Muscle of arm (tissue), 12 donors: ENCODE results near the gene KRTAP1-3. TPM values are rescaled to one million over a fixed set of nuclear protein-coding genes. Genes with fewer than 3 reads are reported as not detected.
"Not testable (repeated sequence)": the region's sequence is repeated elsewhere in the genome, so short reads cannot be mapped to it uniquely, and the experiment has no call there.

Experiments used
- DNase-seq: peaks from one replicate; pipeline ENCODE4 v3.0.0-alpha.2; 2013
- polyA plus RNA-seq, 12 donors: library from polyadenylated mRNA; unstranded; fragments of 120-200 nt; gene quantifications; one replicate each; pipeline ENCODE4 v1.2.1, GENCODE V29; 2013; ENCODE audit not compliant: insufficient read length in 12 of 12

Gene KRTAP1-3
- polyA plus RNA-seq, 12 donors, result not detected

DNA sequence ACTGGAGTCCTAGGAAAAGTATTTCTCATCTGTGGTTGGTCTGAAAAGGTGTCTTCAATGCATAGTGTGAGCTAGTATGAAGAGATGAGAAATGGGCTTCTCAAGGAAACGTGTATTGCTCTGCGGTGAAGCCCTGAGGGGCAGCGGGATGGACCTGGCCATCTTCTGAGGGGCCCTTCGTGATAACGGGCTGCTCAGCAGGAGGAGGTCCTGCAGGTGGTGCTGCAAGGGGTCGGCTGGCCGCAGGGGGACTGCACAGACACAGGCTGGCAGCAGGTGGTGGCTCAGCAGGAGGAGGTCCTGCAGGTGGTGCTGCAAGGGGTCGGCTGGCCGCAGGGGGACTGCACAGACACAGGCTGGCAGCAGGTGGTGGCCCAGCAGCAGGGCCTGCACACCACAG is 19.9 kb upstream of the KRTAP1-3 start:
- not testable (repeated sequence) for DNase-seq

DNA sequence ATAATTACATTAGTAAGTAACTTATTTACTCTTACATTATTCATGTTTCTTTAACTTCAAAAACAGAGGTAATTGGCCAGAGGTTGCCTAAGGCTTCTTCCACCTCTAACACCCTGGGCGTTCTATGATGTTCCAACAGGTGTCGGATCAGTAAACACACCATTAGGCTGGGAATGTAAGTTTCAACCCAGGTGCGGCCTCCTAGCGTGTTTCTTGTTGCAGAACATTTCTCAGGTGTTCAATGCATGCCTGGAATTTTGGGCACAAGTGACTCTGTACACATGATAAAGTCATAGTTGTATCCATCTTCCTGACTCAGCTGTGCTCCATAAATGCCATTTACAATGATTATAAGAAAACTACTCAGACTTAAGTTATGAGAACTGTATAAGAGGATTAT is 19.4 kb upstream of the KRTAP1-3 start:
- DNase-seq, result no peak

DNA sequence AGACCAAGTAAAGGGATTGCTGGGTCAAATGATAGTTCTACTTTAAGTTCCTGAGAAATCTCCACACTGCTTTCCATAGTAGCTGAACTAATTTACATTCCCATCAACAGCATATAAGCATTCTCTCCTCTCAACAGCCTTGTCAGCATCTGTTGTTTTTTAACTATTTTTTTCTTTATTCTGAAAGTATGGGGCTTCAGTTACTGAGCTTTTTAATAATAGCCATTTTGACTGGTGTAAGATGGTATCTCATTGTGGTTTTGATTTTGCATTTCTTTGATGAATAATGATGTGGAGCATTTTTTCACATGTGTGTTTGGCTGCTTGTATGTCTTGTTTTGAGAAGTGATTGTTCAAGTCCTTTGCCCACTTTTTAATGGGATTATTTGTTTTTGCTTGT is 17.9 kb upstream of the KRTAP1-3 start:
- DNase-seq, result no peak

DNA sequence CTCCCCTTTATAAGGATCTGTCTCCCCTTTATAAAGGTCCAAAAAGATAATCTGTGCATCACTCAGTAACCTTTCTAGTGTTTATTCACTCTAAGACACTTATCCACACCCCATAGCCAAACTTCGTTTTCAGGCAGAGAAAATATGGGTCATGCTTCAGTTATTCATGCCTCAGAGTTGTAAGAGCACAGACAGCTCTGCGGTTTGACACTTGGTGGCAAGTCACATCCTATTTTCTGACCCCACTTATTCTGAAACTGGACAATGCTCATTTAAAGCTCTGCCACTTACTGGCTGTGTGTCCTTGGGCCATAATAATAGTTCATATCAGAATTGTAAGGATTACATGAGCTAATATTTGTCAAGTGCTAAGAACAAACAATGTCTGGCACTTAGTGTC is 14.4 kb upstream of the KRTAP1-3 start:
- no peak for DNase-seq

DNA sequence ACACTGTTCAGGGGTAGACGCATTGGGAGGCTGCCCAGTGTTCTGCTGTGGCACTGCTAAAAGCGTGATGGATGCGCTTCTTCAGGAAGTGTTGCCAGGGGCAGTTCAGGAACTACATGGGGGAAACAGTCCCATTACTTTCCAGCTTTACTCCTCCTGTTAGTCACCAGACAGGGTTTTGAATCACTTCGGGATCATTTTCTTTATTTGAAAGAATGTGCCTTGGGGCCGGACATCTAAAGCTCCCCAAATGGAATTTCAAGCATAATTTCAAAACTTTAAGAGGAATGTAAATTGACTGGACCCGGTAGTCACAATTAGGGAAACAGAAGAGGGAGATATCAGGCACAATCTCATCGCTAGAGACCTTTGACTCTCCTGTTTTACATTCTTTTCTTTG is 13.8 kb upstream of the KRTAP1-3 start:
- DNase-seq, result no peak

DNA sequence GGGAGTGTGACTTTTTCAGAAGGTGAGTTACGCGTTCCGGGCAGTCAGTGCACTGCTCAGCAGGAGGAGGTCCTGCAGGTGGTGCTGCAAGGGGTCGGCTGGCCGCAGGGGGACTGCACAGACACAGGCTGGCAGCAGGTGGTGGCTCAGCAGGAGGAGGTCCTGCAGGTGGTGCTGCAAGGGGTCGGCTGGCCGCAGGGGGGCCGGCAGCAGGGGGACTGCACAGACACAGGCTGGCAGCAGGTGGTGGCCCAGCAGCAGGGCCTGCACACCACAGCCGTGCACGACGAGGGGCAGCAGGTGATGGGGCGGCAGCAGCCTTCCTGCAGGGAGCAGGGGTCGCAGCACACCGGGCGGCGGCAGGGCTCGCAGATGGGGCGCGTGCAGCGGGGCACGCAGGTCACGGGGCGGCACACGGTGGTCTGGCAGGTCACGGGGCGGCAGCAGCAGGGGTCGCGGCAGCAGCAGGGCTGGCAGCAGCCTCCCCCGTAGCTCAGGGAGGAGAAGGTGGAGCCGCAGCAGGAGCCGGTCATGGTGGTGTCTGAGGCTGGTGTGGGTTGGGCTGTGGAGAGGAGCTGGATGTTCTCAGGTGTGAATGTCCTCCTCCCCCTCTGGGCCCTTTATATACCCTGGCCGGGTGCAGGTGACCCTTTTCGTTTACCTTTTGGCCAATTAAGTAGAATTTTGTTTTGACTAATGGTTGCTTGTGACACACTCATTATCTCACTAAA is 12.2 kb upstream of the KRTAP1-3 start, which contains the start of gene KRTAP2-1:
Gene KRTAP2-1, minus strand, starts transcription at position 582 of the 731 bp plus-strand sequence. Its CDS starts 49 bp downstream, at position 533.
- not testable (repeated sequence) for DNase-seq

DNA sequence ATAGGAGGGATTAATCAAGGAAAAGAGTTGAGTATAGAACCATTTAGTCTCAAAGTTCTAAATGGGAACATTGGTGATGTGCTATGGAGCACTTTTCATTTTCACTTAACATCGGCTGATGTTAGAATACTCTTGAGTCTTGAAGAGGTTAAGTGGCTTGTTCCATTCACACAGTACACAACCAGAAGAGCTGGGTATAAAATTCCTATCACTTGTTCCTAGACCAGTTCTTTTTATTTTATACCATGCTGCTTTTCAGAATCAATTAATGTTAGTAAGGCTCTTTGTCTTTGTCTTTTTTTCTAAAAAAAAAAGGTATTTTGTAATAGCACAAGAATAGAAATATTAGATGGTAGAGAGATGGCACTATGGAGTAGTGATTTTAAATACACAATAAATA is 8.3 kb upstream of the KRTAP1-3 start:
- no peak for DNase-seq

DNA sequence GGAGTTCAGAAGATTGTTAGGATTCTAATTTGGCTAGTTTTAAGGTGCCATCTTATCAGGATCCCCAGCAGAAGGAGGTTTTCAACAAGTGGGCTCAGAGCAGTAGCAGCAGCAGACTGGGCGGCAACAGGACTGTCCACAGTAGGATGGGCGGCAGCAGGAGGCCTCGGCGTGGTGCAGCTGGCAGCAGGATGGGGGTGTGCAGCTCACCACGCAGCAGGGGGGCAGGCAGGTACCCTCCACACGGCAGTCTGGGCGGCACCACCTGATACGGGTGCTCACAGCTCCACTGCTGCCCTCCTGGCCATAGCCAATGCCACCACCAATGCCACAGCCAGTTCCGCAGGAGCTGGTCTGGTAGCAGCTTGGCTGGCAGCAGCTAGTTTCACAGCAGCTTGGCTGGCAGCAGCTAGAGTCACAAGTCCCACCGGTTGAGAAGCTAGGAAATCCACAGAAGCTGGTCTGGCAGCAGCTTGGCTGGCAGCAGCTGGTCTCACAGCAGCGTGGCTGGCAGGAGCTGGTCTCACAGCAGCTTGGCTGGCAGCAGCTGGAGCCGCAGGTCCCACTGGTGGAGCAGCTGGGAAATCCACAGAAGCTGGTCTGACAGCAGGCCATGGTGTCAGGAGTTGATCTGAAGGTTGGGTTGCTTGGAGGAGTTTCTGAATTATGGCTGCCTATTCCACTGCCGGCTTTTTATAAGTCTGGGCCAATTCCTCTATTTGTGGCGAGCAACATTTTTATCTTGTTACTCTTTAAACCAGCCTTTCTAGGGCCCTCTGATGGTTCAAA is 6.3 kb upstream of the KRTAP1-3 start, which contains the start of gene KRTAP1-1:
Gene KRTAP1-1, minus strand, starts transcription at position 668 of the 789 bp plus-strand sequence. Its CDS starts 53 bp downstream, at position 615.
- peak; percentile 10 for DNase-seq

DNA sequence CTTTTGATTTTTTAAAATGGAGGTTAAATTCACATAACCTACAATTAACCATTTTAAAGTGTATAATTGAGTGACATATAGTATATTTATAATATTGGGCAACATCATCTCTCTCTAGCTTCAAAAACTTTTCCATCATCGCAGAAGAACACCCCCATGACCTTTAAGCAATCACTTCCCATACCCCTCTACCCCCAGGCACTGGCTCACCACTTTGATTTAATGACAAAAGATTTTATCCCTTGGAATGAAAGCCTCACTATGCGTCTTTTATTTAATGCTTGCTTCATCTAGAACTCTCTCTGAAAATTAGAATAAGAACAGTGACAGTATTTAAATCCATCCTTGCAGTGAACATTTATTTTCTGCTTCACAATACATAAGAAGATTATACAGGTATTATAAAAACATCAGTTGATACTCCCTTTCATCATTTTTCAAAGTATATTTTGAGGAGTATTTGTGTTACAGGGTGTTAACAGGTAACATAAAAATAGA is 3.2 kb upstream of the KRTAP1-3 start:
- DNase-seq, result no peak

DNA sequence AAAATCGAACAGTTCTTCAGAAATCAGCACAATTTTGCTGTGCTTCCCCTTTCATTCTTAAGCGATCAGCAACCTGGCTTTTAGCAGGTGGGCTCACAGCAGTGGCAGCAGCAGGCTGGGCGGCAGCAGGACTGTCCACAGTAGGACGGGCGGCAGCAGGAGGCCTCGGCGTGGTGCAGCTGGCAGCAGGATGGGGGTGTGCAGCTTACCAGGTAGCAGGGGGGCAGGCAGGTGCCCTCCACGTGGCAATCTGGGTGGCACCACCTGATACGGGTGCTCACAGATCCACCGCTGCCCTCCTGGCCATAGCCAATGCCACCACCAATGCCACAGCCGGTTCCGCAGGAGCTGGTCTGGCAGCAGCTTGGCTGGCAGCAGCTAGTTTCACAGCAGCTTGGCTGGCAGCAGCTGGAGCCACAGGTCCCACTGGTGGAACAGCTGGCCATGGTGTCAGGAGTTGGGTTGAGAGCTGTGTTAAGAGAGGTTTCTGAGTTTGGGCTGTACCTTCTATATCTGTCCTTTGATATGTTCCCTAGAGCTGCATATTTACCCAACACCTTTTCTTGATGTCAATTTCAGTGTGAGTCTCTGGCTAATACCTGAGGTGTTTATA is 4.9 kb downstream of the KRTAP1-3 start, which contains the start of gene KRTAP1-4:
Gene KRTAP1-4, minus strand, starts transcription at position 563 of the 613 bp plus-strand sequence. Its CDS starts 117 bp downstream, at position 446.
- no peak for DNase-seq

DNA sequence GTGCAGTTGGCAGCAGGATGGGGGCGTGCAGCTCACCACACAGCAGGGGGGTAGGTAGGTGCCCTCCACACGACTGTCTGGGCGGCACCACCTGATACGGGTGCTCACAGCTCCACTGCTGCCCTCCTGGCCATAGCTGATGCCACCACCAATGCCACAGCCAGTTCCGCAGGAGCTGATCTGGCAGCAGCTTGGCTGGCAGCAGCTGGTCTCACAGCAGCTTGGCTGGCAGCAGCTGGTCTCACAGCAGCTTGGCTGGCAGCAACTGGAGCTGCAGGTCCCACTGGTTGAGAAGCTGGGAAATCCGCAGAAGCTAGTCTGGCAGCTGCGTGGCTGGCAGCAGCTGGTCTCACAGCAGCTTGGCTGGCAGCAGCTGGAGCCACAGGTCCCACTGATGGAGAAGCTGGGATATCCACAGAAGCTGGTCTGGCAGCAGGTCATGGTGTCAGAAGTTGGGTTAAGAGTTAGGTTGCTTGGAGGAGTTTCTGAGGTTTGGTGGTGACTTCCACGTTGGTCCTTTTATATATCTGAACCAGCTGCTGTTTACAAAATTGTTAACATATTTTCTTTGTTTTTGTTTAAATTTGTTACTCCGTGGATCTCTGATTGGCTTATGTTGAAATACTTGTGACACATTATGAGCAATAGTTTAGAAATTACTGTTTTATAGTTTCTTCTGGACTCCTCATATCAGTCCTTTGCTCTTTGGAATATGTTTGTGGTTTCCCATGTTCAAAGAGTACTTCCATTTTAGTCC is 7.8 kb downstream of the KRTAP1-3 start, which contains the start of gene KRTAP1-5:
Gene KRTAP1-5, minus strand, starts transcription at position 494 of the 757 bp plus-strand sequence. Its CDS starts 53 bp downstream, at position 441.
- no peak for DNase-seq

DNA sequence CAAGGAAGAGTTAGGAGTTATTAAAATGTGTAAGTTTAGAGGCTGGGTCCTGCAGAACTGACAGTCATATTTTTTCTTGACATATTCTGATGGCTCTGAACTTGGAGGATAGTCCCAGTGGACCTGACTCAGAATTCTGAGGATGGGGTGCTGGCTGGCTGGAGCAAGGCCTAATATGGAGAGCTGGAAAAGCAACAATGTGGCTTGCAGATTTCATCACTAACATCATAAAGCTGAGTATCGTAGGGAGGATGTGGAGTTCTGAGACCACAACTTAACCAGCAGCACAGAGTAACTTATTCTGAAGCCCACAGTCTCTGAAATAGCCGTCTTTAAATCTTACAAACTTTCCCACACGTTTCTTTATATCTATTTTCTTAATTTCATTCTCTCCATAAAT is 10.0 kb downstream of the KRTAP1-3 start:
- DNase-seq, result no peak

DNA sequence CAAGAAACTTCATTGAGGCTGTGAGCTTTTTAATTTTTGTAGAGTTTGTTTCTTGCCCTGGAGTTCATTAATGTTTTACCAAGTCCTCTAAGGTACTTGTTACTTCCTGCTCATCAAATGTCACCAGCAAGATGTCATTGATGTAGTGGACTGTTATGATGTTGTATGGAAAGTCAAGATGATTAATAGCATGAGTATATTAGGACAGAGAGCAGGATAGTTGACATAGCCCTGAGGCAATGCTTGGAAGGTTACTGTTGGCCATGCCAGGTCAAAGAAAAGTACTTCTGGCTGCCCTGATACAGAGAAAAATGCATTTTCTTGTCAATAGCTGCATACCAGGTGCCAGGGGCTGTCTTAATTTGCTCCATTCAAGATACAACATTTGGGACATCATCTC is 14.3 kb downstream of the KRTAP1-3 start:
- DNase-seq, result no peak

DNA sequence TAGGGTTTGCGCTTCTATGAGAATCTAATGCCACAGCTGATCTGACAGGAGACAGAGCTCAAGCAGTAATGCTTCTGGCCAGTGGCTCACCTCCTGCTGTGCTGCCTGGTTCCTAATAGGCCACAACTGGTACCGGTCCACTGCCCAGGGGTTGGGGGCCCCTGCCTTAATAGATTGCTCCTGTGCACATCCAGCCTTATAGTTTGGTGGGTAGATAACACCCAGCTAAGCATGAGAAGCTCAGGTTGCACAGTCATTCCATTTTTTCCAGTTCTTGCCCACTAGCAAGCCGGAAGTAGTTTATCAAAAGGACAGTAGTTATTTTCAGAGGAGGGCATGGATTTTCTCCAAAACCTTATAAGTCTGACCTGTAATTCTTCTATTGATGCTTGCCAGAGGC is 15.3 kb downstream of the KRTAP1-3 start:
- DNase-seq, result no peak

DNA sequence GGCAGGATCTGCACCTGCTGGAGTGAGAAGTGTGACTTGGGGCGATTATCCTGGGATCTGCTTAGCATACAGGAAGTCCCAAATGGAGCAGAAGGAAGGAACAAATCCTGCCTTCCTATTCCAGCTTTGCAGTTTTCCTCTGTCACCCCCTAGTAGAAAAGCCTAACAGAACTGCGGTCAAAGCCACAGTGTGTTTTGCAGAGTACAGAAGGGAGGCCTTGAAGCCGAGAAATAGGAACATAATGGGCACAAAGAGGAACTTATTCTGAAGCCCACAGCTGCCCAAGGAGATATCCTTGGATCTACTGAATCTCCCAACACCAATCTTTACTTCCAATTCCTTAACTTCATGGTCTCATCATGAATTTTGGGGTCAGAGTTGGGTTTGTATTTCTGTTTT is 16.1 kb downstream of the KRTAP1-3 start:
- no peak for DNase-seq

DNA sequence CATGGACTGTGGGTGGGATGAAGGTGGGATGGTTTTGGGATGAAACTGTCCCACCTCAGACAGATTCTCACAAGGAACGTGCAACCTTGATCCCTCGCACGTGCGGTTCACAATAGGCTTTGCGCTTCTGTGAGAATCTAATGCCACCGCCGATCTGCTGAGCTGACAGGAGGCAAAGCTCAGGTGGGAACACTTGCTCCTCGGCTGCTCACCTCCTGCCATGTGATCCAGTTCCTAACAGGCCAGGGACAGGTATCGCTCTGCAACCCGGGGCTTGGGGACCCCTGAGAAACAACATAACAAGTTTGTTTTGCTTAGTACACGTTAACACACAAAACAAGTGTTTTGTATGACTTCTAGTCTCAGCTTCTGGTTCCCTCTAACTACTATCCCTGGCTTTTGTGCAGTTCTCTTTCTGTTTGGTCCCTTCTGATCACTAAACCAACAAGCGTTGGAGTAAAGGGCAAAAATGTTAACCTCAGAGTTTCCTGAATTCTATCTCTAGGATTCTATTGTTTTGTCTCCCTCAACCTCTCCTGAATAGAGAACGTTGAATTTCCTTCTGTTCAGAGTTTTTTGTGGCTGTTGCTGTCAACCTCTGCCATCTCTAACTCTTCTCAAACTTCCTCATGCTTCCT is 18.0 kb downstream of the KRTAP1-3 start:
- no peak for DNase-seq

DNA sequence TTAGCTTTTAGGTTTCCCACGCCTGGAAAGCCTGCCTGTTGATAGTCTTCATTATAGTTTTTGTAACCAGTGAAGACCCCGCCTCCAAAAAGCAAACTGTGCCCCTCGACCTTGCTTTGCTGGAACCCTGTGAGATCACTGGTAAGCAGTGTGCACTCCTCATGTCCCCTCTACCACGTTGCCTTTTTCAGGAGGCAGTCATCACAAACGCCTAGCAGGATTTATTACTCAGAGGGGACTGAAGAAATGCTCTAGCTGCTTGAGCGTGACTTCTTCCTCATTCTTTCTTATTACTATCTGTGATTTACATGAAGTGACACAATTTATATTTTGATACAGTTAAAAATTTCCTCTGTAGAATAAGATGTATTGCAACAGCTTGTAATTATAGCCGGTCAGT is 19.2 kb downstream of the KRTAP1-3 start:
- DNase-seq, result no peak

DNA sequence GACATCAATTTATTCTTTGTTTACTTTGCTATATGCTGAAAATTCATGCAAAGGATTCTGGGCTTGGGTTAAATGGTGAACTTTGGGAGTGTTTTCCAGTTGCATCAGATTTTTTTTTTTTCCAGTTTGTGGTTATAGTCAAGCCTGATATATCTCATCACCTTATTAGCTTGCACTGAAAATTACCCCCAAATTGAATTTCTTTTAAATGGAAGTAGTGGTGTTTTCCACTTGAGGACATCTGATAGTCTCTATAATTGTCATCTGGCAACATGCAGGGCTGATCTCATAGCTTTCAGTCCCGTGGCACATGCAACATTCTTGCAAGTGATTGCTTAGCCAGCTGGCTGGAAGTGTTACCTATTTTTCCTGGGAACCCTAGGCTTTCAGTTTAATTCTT is 21.1 kb downstream of the KRTAP1-3 start:
- DNase-seq, result peak; percentile 31

DNA sequence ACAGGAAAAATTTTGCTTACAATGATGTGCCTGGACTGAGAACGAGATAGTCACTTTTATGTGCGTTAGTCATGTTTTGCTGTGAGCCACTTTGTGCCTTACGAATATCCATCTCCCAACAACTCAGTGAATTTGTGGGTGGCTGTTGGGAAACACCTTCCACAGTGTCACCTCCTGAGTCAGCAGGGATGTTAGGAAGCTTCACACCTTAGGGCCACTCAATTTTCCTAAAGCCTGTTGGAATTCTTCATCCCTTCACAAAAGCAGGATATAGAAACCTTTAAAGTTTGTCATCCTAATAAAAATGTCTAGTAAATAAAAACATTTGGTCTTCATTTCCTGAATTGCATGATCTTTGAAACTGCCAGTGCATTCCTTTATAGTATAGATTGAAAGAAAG is 21.5 kb downstream of the KRTAP1-3 start:
- no peak for DNase-seq

DNA sequence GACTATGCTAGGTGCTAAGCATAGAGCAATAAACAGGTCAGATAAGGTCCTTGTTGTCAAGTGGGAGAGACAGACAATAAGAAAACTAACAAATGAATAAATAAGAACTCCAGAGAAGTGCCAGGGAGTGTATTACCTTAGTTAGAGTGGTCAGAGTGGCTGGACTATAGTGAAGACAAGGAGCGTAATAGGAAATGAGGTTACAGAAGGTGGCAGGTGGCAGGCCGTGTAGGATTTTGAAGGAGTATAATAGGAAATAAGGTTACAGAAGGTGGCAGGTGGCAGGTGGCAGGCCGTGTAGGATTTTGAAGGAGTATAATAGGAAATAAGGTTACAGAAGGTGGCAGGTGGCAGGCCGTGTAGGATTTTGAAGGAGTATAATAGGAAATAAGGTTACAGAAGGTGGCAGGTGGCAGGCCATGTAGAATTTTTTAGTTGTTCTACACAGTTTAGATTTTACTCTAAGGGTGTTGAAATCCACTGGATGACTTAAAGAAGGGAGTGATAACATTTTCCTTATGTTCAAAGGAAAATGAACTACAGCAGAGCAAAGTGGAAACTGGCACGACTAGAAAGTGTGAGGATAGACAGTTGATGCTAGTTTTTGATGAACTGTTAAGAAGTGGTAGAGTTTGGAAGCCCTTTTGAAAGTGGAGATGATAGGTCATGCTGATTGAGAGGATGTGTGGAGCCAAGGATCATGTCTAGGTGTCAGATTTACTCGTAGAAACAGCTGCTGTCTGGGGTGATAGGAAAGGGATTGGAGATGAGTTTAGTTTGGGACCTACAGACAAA is 22.2 kb downstream of the KRTAP1-3 start:
- DNase-seq, result no peak
